OCI-LY1 (cell line): ENCODE results near the gene FANCG.

Source experiments
- EZH2 ChIP-seq: fragments of 200-600 bp; sonication (generic), shearing (Covaris generic); IDR thresholded peaks from 2 replicates; pipeline ENCODE4 v1.8.0; 2017; ENCODE audit warnings: borderline replicate concordance, mixed run types, mild to moderate bottlenecking, antibody characterized with exemption, low read length, moderate library complexity, mixed read lengths
- TF ChIP-seq, protein P1 (sequence below): fragments of 200-600 bp; sonication (generic), shearing (Covaris generic); IDR thresholded peaks from 2 replicates; pipeline ENCODE4 v1.5.1; 2017; ENCODE audit warnings: mild to moderate bottlenecking, antibody characterized with exemption, low read length, moderate library complexity, mixed read lengths

DNA sequence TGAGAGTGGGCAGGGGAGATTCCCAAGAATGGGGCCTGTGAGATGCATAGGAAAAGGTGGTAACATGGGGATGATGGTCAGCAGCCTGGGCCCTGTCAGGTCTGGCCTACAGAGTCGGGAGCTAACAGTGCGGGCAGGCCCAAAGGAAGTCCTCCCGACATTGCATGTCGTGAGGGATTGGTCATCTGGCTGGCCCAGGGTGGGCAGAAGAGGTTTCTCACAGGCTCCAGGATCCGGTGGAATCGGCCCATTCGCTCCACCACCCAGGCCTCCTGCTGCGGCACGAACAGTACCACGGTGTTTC is 22.7 kb upstream of the FANCG start:
- TF ChIP-seq, protein P1, sequence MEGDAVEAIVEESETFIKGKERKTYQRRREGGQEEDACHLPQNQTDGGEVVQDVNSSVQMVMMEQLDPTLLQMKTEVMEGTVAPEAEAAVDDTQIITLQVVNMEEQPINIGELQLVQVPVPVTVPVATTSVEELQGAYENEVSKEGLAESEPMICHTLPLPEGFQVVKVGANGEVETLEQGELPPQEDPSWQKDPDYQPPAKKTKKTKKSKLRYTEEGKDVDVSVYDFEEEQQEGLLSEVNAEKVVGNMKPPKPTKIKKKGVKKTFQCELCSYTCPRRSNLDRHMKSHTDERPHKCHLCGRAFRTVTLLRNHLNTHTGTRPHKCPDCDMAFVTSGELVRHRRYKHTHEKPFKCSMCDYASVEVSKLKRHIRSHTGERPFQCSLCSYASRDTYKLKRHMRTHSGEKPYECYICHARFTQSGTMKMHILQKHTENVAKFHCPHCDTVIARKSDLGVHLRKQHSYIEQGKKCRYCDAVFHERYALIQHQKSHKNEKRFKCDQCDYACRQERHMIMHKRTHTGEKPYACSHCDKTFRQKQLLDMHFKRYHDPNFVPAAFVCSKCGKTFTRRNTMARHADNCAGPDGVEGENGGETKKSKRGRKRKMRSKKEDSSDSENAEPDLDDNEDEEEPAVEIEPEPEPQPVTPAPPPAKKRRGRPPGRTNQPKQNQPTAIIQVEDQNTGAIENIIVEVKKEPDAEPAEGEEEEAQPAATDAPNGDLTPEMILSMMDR, result no peak
- no peak for TF ChIP-seq EZH2
